GM21367 (cell line): ENCODE measurements around the gene GNLY.
"Not testable (repeated sequence)": the region's sequence is repeated elsewhere in the genome, so short reads cannot be mapped to it uniquely, and the experiment has no call there.

Experiments
- ATAC-seq: cut with Tn5 transposase; IDR thresholded peaks from one replicate; pipeline ENCODE4 v1.9.1; 2021; ENCODE audit not compliant: unreplicated experiment

The GNLY gene

DNA sequence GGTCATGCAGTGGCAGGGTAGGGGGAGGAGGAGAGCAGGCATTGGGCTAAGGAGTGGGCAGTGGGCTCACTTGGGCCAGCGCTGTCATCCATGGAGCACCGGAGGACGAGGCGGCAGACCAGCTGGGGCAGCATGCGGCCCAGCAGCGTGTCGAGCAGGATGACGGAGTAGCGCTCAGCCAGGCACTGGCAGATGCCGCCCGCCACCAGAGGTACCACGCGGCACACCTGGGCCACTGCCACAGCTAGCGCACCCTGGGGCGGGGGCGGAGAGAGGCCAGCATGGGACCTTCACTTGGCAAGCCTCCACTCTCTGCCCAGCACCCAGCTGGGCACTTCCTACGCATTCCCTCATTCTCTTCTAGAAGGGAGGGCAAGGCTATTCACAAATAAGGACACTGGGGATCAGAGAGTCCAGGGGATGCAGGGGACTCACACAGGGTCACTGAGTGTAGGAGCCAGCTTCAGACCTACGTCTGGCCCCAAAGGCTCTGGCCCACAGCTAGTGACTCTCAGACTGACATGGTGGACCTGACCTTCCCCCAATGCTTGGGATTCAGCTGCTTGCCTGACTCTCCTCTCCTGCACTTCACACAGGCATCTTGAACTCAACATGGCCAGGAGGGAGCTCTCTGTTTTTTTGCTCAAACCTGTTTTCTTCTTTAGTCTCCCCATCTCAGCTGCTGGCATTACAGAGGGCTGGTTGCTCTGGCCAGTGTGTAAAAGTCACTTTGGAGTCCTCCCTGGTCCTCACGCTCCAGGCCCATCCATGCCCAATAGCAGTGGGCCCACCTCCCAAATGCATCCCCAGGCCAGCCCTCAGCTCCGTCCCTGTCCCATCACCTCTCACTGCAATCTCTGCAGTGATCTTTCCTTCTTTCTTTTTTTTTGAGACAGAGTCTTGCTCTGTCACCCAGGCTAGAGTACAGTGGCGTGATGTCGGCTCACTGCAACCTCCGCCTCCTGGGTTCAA lies 30.3 kb upstream of the GNLY start:
- no peak for ATAC-seq

DNA sequence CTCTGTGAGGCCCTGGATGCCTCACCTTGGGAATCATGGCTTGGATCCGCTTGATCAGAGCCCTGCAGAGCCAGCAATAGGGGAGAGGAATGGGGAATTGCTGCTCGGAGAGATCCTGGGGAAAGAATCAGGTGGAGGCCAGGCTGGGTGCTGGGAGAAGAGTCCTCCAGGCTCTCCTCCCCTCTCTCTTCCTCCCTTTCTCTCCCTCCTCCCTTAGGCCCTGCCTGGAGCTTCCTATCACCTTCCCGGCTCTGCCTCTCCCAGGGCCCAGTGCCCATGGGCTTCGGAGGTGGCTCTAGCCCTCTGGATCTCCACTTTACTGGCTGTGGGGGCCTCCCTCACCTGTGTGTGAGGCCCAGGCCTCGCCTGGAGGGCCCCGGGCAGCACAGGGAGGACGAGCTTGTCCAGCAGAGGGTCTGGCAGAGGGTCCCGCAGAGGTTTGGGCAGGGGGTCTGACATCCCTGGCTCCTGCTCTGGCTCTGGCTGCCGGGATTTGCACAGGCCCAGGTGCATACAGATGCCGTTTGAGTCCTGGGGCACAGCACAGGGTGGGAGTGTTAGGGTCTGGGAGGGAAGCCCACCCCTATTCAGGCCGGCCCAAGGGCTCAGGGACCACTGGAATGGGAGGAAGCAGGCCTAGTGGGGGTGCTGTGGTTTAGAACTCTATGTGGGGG lies 28.8 kb upstream of the GNLY start:
- ATAC-seq: no peak

DNA sequence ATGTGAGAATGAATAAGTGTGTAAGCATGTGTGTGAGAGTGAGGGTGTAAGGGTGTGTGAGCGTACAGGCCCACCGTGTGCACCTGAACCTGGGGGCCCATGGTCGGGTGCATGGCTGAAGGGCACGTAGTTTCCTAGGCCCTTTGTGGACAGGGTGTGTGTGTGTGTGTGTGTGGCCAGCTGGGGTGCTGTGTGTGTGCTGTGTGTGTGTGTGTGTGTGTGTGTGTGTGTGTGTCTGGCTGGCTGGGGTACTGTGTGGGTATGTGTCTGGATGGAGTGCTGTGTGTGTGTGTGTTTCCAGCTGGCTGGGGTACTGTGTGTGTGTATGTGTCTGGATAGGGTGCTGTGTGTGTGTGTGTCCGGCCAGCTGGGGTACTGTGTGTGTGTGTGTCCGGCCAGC lies 28.1 kb upstream of the GNLY start:
- no peak for ATAC-seq

DNA sequence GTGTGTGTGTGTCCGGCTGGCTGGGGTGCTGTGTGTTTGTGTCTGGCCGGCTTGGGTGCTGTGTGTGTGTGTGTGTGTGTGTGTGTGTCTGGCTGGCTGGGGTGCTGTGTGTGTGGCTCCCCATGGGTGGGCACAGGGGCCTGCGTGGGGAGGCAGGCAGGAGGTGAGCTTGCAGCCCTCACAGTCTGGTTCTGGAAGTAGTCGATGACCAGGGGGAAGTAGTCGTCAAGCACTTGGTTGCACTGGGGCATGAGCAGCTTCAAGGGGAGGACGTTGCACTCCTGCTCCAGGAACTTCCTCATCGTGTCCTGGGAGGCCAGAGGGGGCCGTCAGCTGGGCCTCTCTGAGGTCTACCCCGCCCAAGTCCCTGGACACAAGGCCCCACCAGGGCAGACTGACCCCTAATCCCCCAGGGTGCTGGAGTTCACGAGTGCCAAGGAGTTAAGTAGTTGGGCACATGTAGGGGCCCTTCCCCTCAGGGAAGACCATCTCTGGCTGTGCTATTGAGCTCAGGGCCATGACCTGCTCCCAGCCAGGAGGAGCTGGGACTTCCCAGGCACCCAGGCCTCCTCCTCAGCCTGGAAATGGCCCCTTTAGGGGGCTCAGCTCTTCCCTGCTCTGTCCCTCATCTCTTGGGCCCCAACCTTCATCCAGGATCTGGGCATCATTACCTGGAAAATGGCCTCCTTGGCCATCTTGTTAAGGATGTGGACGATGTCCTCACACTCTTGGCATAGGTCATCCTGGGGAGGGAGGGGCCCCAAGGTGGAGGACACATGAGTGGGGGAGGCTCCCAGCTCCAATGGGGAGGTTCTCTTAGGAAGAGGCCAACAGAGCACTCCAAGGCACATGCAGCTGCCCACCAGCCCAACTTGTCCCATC lies 27.5 kb upstream of the GNLY start:
- no peak for ATAC-seq

DNA sequence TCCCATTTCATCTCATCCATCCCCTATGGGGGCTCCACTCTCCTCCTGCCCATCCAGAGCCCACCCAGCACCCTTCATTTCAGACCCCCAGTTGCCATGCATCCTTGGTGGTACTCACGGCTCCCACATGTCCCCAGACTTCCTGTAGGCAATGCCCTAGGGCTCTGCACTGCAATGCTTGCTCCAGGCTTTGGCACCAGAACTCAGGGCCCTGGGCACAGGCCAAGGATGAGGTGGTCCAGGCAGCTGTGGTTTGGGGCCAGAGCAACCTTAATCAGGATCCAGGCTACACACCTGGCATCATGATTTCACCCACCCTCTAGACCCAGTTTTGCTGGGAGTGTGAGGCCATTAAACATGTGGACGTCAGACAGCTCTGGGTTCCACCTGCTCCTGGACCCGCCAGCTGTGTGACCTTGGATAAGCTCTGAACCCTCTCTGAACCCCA lies 26.6 kb upstream of the GNLY start:
- no peak for ATAC-seq

DNA sequence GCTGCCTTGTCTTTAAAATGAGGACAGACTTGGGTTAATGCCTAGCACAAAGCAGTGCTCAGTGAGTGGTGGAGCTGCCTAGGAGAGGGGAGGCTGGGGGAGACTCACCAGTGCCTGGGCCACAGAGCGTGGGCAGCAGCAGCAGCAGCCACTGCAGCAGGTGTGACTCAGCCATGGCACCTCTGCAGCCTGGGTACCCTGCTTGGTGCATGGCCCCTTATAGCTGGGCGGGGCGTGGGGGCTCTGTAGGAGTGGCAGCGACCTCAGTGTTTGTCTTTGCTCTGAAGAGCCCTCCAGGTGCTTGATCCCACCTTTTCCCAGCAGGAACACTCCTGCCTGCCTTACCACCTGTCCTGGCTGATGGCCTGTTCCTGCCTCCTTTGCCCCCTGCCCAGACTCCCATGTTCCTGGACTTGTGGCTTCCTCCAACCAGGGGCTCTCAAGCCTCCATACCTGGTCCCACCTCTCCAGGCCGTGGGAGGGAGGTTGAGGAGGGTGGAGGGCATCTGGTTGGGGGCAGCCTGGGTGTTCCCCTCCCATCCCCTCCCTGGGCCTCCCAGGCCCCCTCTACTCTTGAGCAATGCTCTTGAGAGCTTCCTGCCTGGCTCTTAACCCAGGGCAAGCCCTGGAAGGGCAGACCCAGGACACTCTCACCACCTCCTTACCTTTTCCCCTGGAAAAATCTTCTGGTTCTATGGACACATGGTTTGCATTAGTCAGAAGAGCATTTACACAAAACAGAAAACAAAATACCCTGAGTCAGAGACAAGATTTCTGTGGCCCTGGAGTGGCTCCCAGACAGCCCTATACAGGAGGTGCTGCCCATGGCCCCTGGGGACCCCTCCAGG lies 25.9 kb upstream of the GNLY start, which contains the start of gene SFTPB:
TSS of gene SFTPB (minus strand) at position 191 of the 848 bp plus-strand sequence. CDS start at position 175, 16 bp downstream.
- ATAC-seq: no peak

DNA sequence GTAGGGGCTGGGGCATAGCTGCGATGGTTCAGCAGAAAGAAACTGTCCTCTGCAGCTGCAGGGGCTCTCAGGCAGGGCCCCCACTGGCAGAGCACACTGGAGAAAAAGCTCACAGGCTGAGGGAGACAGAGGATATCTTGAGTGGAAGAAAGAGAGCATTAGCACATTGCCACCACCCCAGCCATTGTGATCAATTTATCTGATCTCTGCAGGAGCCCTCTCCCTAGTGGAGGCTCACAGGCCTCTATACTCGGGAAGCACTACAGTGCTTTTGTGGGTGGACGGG lies 25.4 kb upstream of the GNLY start:
- ATAC-seq: no peak

DNA sequence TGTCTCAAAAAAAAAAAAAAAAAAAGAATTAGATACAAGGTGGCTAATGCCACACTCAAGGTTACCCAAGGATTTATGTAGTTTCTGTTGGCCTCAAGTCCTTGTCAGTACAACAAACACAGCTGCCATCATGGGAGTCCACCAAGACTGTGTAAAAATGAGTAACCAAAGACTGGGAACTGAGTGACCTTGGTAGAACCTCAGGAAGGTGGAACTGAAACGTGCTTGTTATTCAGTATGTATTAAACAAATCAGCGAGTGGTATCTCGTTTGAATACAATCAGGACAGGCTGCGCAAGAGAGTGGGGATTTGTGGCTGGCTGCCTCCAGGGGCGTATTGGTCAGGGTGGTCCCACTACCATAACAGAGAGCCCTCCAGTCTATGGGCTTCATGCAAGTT lies 24.6 kb upstream of the GNLY start:
- peak; percentile 66 for ATAC-seq

DNA sequence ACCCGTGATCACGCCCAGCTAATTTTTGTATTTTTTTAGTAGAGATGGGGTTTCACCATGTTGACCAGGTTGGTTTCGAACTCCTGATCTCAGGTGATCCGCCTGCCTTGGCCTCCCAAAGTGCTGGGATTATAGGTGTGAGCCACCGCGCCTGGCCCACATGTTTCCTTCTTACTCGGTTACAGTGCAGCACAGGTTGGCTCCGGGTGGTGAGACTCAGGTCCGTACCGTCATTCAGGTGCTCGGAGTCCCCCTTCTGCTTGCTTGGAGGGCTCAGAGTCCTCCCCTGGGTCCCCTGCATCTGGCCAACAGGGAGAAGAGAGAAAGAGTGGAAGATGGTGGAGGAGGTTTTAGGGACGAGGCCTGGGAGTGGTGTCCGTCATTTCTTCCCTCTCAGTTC lies 23.7 kb upstream of the GNLY start:
- not testable (repeated sequence) for ATAC-seq

DNA sequence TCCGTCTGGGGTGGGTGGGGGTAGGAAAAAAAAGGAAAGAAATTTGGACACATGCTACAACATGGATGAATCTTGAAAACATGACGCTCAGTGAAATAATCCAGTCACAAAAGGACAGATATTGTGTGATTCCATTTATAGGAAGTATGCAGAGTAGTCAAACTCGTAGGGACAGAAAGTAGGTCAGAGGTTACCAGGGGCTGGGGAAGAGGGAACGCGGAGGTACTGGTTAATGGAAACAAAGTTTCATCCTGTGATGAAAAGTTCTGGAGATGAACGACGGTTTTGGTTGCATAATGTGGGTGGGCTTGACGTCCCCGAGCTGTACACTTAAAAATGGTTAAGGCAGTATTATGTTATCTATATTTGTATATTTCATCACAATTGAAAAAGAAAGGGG lies 21.7 kb upstream of the GNLY start:
- no peak for ATAC-seq

DNA sequence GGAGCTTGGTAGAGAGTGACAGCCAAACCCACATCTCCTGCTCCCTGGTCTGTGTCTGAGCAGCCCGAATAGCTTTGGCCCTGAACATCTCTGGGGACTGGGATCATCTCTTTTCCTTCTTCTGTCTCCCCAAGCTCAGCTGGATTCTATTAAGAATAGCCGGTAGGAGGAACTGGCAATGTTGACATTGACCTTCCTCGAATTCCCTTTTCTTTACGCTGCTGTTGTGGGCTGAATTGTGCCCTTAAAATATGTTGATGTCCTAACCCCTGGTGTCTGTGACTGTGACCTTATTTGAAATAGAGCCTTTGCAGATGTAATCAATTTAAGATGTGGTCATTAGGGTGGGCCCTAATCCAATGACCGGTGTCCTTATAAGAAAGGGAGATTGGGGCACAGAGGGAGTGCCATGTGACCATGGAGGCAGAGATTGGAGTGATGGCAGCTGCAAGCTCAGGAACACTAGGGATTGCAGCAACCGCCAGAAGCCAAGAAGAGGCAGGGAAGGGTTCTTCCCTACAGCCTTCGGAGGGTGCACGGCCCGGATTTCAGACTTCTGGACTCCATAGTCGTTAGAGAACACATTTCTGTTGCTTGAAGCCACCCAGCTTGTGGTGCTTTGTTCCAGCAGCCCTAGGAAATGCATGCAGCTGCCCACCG lies 20.3 kb upstream of the GNLY start:
- ATAC-seq: no peak

DNA sequence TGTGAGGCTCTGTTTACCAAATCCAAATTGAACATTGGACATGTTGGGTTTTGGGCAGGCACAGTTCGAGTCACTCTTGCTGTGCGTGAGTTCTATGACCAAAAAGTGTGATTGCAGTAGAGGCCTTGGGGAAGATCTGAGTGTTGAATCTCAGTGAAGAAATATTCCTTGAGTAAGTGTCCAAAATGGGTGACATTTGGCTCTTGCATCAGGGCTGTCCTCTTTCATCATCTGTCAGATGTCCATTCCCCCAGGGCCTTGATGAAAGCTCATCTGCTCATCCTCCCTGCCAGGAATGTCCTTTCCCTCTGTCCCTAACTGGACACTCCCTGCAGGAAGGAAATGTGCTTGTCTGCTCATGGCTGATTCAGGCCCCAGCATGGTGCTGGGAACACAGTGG lies 19.7 kb upstream of the GNLY start:
- ATAC-seq: no peak

DNA sequence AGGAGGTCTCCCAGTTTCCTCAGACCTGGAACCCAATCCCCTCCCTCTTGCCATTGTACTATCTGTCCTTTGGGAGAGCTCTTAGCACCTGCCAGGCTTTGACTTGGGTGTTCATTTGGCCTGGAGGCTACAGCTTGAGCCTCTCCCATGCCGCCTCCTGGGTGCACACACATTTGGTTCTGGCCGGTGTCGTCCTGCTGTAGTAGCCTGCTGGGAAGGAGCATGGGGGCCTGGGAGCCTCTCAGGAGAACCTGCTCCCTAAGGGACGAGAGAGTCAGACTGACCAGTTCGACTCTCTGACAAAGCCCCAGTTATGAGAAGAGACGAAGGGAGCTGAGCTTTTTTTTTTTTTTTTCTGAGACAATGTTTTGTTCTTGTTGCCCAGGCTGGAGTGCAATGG lies 18.7 kb upstream of the GNLY start:
- ATAC-seq: no peak

DNA sequence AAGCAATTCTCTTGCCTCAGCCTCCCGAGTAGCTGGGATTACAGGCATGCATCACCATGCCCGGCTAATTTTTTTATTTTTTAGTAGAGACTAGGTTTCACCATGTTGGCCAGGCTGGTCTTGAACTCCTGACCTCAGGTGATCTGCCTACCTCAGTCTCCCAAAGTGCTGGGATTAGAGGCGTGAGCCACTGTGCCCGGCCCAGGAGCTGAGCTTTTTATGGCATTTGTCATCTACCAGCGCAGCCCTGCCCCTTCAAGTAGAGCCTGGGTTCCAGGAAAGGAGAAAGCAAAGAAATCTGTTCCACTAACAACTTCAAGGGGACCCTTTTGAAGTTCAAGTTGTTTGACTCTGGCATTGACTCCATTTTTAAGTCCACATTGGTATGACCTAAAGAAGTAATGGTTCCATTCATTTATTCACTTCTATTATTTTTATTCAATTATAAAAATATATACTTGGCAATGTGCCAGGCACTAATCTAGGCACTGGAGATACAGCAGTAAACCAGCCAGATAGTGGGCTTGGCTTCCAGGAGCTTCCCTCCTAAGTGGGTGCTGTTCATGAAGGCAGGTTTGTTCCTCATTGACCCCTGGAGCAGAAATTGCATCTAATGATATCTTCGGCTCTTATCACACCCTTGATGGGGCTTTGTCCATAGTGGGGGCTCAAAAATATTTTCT lies 18.2 kb upstream of the GNLY start:
- ATAC-seq: no peak

DNA sequence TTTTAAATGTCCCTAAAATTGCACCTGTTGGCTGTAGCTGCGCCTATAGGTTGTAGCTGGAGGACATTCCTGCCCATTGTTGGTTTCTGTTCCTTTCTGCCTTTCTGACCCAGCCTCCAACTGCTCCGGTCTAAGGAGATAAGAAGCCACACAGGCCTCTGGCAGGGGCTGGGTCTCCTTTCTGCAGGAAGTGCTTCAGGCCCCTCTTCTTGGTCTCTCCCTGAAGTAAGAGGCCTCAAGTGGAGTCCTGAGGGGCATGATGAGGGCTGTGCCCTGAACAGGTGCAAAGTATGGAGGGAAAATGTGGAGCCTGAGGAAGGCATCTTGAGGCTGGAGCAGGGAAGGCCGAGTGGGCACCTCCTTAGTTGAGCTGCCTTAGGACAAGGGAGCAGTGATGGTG lies 15.8 kb upstream of the GNLY start:
- ATAC-seq: no peak

DNA sequence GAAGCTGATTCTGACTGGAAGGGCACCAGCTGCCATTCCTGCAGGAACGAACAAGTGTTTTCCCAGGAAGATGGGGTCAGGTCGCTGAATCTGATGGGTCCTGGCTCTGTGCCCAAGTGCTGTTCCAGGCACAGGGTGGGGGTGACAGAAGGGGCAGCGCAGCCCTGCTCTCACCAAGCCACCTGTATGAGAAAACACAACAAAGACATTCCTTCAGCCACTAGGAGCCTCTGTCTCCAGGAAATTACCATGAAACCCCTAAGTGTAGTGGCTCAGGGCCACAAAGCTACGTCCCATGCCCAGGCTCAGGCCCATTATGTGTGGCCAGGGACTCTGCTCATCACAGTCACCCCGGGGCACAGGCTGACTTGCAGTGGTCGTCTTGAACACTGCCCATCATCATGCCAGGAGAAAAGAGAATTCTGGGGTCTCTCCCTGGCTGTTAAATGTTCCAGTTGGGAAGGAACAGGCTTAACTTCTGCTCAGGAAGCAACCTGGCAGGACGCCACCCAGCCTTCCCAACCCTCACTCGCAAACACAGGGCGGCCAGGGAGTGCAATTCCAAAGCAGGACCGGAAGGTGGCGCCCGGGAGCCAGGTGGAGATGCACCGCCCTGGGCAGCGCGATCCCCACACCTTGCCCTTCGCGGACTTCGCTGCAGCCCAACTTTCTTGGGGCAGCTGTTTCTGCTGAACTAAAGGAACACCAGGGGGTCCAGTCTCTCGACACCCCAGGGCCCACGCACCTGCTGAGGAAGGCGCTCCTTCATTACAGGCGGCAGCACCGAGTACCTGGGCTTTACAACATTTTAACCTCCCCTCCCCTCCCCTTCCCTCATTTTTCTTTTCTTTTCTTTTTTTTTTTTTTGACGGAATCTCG lies 15.1 kb upstream of the GNLY start:
- peak; percentile 77 for ATAC-seq

DNA sequence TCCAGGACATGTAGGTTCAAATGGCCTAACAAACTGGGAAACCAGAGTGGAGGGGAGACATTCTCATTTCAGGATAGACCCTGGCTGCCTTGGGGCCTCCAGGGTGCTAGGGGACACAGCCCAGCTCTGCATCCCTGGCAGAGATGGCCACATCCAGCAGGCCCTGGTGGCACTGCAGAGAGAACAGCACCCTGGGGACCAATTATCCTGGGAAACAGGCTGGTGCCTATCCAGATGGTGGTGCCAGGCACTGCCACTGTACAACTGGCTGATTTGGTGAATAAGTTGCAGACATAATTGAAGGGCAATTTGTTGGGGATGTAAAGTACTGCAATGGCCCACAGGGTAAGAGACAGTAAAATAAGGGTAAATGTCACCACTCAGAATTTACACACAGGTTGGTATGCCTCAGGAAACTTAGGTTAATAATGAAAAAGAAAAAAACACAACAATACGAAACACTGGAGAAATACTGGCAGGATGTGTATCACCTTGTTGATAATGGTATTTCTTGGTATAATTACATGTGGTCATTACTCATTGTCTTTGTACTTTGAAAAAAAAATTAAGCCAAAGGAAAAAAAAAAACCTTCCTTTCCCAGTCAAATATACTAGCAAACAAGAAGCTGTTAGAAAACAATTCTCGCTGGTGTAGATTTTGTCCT lies 13.3 kb upstream of the GNLY start:
- ATAC-seq: no peak

DNA sequence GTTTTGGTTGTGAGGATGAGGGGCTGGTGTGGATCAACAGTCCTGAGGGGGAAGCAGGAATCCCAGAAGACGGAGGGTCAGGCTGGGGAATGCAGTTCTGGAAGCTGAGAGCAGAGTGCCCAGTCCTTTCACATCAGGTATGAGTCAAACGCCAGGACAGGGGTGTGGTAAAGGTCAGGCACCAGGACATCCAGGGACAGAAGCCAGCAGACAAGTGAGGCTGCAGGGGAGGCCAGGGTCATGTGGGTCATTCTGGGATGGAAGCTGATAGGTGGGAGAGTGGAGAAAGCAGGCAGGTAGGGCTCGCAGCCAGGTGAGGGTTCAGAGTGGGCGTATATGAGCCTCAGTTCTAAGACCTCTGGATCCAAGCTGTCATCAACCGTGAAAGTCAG lies 12.8 kb upstream of the GNLY start:
- no peak for ATAC-seq
